Panc1 (cell line): ENCODE data around the gene NMS. TPM values are rescaled to one million over a fixed set of nuclear protein-coding genes. Genes with fewer than 3 reads are reported as not detected.

Source experiments
- ATAC-seq: fragments of 200-7000 bp; cut with Tn5 transposase; 2 replicates; pipeline ENCODE4 v1.9.1; 2020; ENCODE audit warnings: mild to moderate bottlenecking, moderate library complexity
- BruUV-seq: library from RNA; stranded (reverse); fragments of 400-500 nt; replicated peaks from 2 replicates; lab custom pipeline; 2021; lab: Mats Ljungman, UMichigan
- CTCF ChIA-PET: fragments of 300-600 bp; sonication (Branson Sonifier 250); formaldehyde crosslinking; loops from one replicate; lab custom pipeline; 2022; ENCODE audit warnings: antibody characterized with exemption; lab: Charles Lee
- POLR2A ChIA-PET: fragments of 300-600 bp; sonication (Branson Sonifier 250); formaldehyde crosslinking; loops from one replicate; lab custom pipeline; 2022; ENCODE audit warnings: antibody characterized with exemption; lab: Charles Lee
- DNase-seq: peaks from one replicate; pipeline ENCODE4 v3.0.0-alpha.2; 2010; ENCODE audit warnings: low read depth, low spot score
- H3K27ac ChIP-seq: 2 replicates; pipeline ENCODE4 v1.5.1; 2011; ENCODE audit warnings: mild to moderate bottlenecking, low read length, inconsistent platforms
- H3K27me3 ChIP-seq: fragments of 200-500 bp; sonication (Bioruptor generic); 2 replicates; pipeline ENCODE4 v1.6.0; 2014; ENCODE audit warnings: low read length, inconsistent platforms; ENCODE audit not compliant: control insufficient read depth, insufficient read depth
- H3K36me3 ChIP-seq: fragments of 200-500 bp; sonication (Bioruptor generic); 2 replicates; pipeline ENCODE4 v1.5.1; 2014; ENCODE audit warnings: inconsistent platforms, mild to moderate bottlenecking, low read length, moderate library complexity; ENCODE audit not compliant: control insufficient read depth, insufficient read depth
- H3K4me1 ChIP-seq: 2 replicates; pipeline ENCODE4 v1.5.1; 2011; ENCODE audit warnings: inconsistent platforms, mild to moderate bottlenecking, low read length, moderate library complexity; ENCODE audit not compliant: control insufficient read depth, insufficient read depth
- H3K4me3 ChIP-seq, 2 experiments: 2 replicates each; pipeline ENCODE4 v1.5.1; 2011 to 2012; ENCODE audit warnings: low read depth in 2 of 2, low read length in 2 of 2, mild to moderate bottlenecking in 2 of 2, inconsistent platforms in 1 of 2, moderate library complexity in 1 of 2
- H3K9me3 ChIP-seq: fragments of 200-500 bp; sonication (Bioruptor generic); 2 replicates; pipeline ENCODE4 v1.5.1; 2014; ENCODE audit warnings: low read depth, mild to moderate bottlenecking, inconsistent platforms, low read length, moderate library complexity; ENCODE audit not compliant: control insufficient read depth, insufficient read depth
- POLR2AphosphoS5 ChIP-seq: IDR thresholded peaks from 2 replicates; pipeline ENCODE4 v1.6.1; 2012; ENCODE audit warnings: mild to moderate bottlenecking, low read depth, low read length, moderate library complexity
- SIN3A ChIP-seq: IDR thresholded peaks from 2 replicates; pipeline ENCODE4 v1.6.1; 2012; ENCODE audit warnings: low read depth, mild to moderate bottlenecking, low read length, moderate library complexity, borderline replicate concordance; ENCODE audit not compliant: insufficient read depth
- TCF7L2 ChIP-seq: IDR thresholded peaks from 2 replicates; pipeline ENCODE4 v1.6.1; 2011; ENCODE audit warnings: mild to moderate bottlenecking, low read depth, low read length, inconsistent platforms
- in situ Hi-C: cut with HindIII; loops from 2 replicates; pipeline ENCODE4 v1.10.0; 2016; ENCODE audit warnings: low sequenced_read_pairs, low pct_unique_long_range_greater_than_20kb
- intact Hi-C: fragments of 100-400 bp; cut with micrococcal nuclease; formaldehyde crosslinking; loops from one replicate; pipeline ENCODE4 v1.10.0; 2022; ENCODE audit not compliant: unreplicated experiment
- total RNA-seq: library from RNA; stranded (reverse); gene quantifications from one replicate; pipeline ENCODE4 v1.2.1, GENCODE V29; 2021; ENCODE audit not compliant: unreplicated experiment
- TF ChIP-seq, protein P1 (sequence below): fragments of 450-650 bp; IDR thresholded peaks from 2 replicates; pipeline ENCODE4 v1.5.1; 2017; ENCODE audit warnings: mild to moderate bottlenecking
- TF ChIP-seq, protein P2 (sequence below), 2 experiments: IDR thresholded peaks; 2 replicates each; pipeline ENCODE4 v1.6.1; 2011 to 2012; ENCODE audit warnings: low read depth in 2 of 2, control low read depth in 1 of 2, low read length in 1 of 2, mild to moderate bottlenecking in 1 of 2, moderate library complexity in 1 of 2; ENCODE audit not compliant: insufficient read depth in 1 of 2

The NMS gene
- total RNA-seq, 1 experiment from 2014 or later, result not detected

DNA sequence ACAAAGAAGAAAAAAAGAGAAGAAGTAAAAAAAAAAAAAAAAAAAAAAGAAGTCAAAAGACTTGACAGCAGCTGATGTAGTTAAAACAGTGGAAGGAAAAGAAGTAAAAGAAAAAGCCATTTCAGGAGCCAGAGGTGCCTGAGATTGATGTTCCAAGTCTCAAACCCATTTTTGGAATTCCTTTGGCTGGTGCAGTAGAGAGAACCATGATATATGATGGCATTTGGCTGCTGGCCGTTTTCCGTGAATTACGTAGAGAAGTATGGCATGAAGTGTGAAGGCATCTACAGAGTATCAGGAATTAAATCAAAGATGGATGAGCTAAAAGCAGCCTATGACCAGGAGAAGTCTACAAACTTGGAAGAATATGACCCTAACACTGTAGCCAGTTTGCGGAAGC is 45.2 kb upstream of the NMS start:
- DNase-seq, result no peak
- intact Hi-C loops (no loop called here), in situ Hi-C loops (no loop called here)
- Histone ChIP-seq H3K4me1 (no peaks in the 10 kb centered on the region), H3K27me3 (peaks cover 5% of the 10 kb centered on the region; the same call in 1 of the 2 replicates), H3K36me3 (no peaks in the 10 kb centered on the region), H3K9me3 (no peaks in the 10 kb centered on the region), H3K27ac (no peak overlapping the region), H3K4me3 (no peak overlapping the region)
- no TSS peak for BruUV-seq
- TF ChIP-seq TCF7L2 (no peak), SIN3A (no peak), POLR2AphosphoS5 (no peak)
- TF ChIP-seq, protein P1, sequence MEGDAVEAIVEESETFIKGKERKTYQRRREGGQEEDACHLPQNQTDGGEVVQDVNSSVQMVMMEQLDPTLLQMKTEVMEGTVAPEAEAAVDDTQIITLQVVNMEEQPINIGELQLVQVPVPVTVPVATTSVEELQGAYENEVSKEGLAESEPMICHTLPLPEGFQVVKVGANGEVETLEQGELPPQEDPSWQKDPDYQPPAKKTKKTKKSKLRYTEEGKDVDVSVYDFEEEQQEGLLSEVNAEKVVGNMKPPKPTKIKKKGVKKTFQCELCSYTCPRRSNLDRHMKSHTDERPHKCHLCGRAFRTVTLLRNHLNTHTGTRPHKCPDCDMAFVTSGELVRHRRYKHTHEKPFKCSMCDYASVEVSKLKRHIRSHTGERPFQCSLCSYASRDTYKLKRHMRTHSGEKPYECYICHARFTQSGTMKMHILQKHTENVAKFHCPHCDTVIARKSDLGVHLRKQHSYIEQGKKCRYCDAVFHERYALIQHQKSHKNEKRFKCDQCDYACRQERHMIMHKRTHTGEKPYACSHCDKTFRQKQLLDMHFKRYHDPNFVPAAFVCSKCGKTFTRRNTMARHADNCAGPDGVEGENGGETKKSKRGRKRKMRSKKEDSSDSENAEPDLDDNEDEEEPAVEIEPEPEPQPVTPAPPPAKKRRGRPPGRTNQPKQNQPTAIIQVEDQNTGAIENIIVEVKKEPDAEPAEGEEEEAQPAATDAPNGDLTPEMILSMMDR, result no peak
- TF ChIP-seq, protein P2, sequence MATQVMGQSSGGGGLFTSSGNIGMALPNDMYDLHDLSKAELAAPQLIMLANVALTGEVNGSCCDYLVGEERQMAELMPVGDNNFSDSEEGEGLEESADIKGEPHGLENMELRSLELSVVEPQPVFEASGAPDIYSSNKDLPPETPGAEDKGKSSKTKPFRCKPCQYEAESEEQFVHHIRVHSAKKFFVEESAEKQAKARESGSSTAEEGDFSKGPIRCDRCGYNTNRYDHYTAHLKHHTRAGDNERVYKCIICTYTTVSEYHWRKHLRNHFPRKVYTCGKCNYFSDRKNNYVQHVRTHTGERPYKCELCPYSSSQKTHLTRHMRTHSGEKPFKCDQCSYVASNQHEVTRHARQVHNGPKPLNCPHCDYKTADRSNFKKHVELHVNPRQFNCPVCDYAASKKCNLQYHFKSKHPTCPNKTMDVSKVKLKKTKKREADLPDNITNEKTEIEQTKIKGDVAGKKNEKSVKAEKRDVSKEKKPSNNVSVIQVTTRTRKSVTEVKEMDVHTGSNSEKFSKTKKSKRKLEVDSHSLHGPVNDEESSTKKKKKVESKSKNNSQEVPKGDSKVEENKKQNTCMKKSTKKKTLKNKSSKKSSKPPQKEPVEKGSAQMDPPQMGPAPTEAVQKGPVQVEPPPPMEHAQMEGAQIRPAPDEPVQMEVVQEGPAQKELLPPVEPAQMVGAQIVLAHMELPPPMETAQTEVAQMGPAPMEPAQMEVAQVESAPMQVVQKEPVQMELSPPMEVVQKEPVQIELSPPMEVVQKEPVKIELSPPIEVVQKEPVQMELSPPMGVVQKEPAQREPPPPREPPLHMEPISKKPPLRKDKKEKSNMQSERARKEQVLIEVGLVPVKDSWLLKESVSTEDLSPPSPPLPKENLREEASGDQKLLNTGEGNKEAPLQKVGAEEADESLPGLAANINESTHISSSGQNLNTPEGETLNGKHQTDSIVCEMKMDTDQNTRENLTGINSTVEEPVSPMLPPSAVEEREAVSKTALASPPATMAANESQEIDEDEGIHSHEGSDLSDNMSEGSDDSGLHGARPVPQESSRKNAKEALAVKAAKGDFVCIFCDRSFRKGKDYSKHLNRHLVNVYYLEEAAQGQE (IDR thresholded peaks at IDR 0.05; ENCODE audit: insufficient read depth in 1 of 2, low read depth in 2 of 2, low read length in 1 of 2), result no peak
- ATAC-seq, result no peak
- ChIA-PET CTCF (interaction anchor here (0.6 kb wide), 1 partner anchor 180 kb away, joined by 4 read pairs; no protein-coding TSS in a partner anchor), POLR2A (no interaction called here)

DNA sequence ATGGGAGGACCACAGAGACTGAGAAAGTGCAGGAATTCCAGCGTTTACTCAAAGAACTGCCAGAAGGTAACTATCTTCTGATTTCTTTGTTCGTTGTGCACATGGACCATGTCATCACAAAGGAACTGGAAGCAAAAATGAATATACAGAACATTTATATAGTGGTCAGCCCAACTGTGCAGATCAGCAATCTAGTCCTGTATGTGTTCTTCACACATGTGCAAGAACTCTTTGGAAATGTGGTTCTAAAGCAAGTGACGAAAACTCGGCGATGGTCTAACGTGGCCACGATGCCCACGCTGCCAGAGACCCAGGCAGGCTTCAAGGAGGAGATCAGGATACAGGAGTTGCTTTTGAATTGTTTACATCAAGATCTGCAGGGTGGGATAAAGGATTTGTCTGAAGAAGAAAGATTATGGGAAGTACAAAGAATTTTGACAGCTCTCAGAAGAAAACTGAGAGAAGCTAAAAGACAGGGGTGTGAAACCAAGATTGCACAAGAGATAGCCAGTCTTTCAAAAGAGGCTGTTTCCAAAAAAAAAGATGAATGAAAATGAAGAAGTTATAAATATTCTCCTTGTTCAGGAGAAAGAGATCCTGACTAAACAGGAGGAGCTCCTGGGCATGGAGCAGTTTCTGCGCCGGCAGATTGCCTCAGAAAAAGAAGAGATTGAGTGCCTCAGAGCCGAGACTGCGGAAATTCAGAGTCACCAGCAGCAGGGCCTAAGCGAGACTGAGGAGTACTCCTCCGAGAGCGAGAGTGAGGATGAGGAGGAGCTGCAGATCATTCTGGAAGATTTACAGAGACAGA is 44.5 kb upstream of the NMS start:
- CTCF ChIA-PET, result no interaction called here
- BruUV-seq, result no TSS peak
- no peak for TF ChIP-seq SIN3A
- TF ChIP-seq, protein P2 (IDR thresholded peaks at IDR 0.05; ENCODE audit: insufficient read depth in 1 of 2, low read depth in 2 of 2, low read length in 1 of 2), result no peak
- TF ChIP-seq POLR2AphosphoS5, result no peak
- no peak for TF ChIP-seq TCF7L2
- TF ChIP-seq, protein P1, result no peak
- intact Hi-C loops (no loop called here), in situ Hi-C loops (no loop called here)
- Histone ChIP-seq H3K4me3 (no peak overlapping the region), H3K9me3 (no peaks in the 10 kb centered on the region), H3K36me3 (no peaks in the 10 kb centered on the region), H3K27ac (no peak overlapping the region), H3K27me3 (peaks cover 8% of the 10 kb centered on the region; the same call in 1 of the 2 replicates), H3K4me1 (no peaks in the 10 kb centered on the region)
- DNase-seq, result no peak
- POLR2A ChIA-PET, result no interaction called here
- ATAC-seq, result no peak
